Neuronal stem cell (in vitro differentiated cells): ENCODE measurements around the gene FSD1.

Experiments used
- DNase-seq: peaks from one replicate; pipeline ENCODE4 v3.0.0-alpha.2; 2013; ENCODE audit warnings: low spot score
- H2AFZ ChIP-seq: one replicate; pipeline ENCODE4 v1.6.1; 2013; ENCODE audit warnings: mild to moderate bottlenecking, low read length, inconsistent platforms
- H2AK5ac ChIP-seq: 2 replicates; pipeline ENCODE4 v1.6.1; 2013; ENCODE audit warnings: low read depth, mild to moderate bottlenecking, inconsistent platforms, low read length, moderate library complexity, mixed read lengths
- H2BK120ac ChIP-seq: 2 replicates; pipeline ENCODE4 v1.6.1; 2013; ENCODE audit warnings: low read depth, mild to moderate bottlenecking, inconsistent platforms, low read length, moderate library complexity, mixed read lengths
- H2BK12ac ChIP-seq: one replicate; pipeline ENCODE4 v1.6.1; 2013; ENCODE audit warnings: low read length, inconsistent platforms
- H2BK15ac ChIP-seq: 2 replicates; pipeline ENCODE4 v1.6.1; 2013; ENCODE audit warnings: mild to moderate bottlenecking, low read length, inconsistent platforms, mixed read lengths
- H2BK5ac ChIP-seq: one replicate; pipeline ENCODE4 v1.6.1; 2013; ENCODE audit warnings: inconsistent platforms, mild to moderate bottlenecking, low read length, moderate library complexity
- H3K14ac ChIP-seq: one replicate; pipeline ENCODE4 v1.6.1; 2013; ENCODE audit warnings: low read length, inconsistent platforms
- H3K18ac ChIP-seq: 2 replicates; pipeline ENCODE4 v1.6.1; 2013; ENCODE audit warnings: low read length, inconsistent platforms
- H3K23ac ChIP-seq: 2 replicates; pipeline ENCODE4 v1.6.1; 2013; ENCODE audit warnings: low read depth, mild to moderate bottlenecking, mixed read lengths, low read length, inconsistent platforms; ENCODE audit not compliant: poor library complexity
- H3K27ac ChIP-seq: replicated peaks from 3 replicates; pipeline ENCODE4 v1.5.1; 2013; ENCODE audit warnings: low read length, inconsistent platforms
- H3K27me3 ChIP-seq, 3 experiments: 2 replicates each; pipeline ENCODE4 v1.6.1; 2013; ENCODE audit warnings: low read length in 3 of 3, mild to moderate bottlenecking in 2 of 3, inconsistent platforms in 1 of 3, low read depth in 1 of 3, mixed read lengths in 1 of 3, moderate library complexity in 1 of 3; ENCODE audit not compliant: control insufficient read depth in 3 of 3, insufficient read depth in 3 of 3
- H3K36me3 ChIP-seq, 2 donors: replicated peaks in 1 of 2; 2 replicates each; pipeline ENCODE4 v1.6.1; 2013; ENCODE audit warnings: low read length in 2 of 2; ENCODE audit not compliant: control insufficient read depth in 2 of 2, insufficient read depth in 2 of 2
- H3K4ac ChIP-seq: 2 replicates; pipeline ENCODE4 v1.6.1; 2013; ENCODE audit warnings: inconsistent platforms, mild to moderate bottlenecking, low read length, moderate library complexity
- H3K4me1 ChIP-seq, 2 donors: 1 replicate in 1 of 2; 2 replicates in 1 of 2; pipeline ENCODE4 v1.6.1; 2013; ENCODE audit warnings: low read length in 2 of 2, low read depth in 1 of 2; ENCODE audit not compliant: control insufficient read depth in 2 of 2, insufficient read depth in 1 of 2
- H3K4me2 ChIP-seq: one replicate; pipeline ENCODE4 v1.6.1; 2013; ENCODE audit warnings: mild to moderate bottlenecking, low read length, inconsistent platforms; ENCODE audit not compliant: insufficient read depth, poor library complexity, severe bottlenecking
- H3K4me3 ChIP-seq, 2 donors: 2 replicates each; pipeline ENCODE4 v1.5.1; 2013; ENCODE audit warnings: low read length in 2 of 2, mild to moderate bottlenecking in 2 of 2, inconsistent platforms in 1 of 2, moderate library complexity in 1 of 2
- H3K79me1 ChIP-seq: one replicate; pipeline ENCODE4 v1.6.1; 2013; ENCODE audit warnings: low read depth, mild to moderate bottlenecking, inconsistent platforms, low read length, moderate library complexity
- H3K9ac ChIP-seq: one replicate; pipeline ENCODE4 v1.6.1; 2013; ENCODE audit warnings: mild to moderate bottlenecking, low read depth, low read length, inconsistent platforms; ENCODE audit not compliant: poor library complexity
- H3K9me3 ChIP-seq, 2 donors: replicated peaks in 1 of 2; 2 replicates each; pipeline versions ENCODE3 to v1.6.1; 2013; ENCODE audit warnings: low read length in 2 of 2, mild to moderate bottlenecking in 2 of 2, inconsistent platforms in 1 of 2, low read depth in 1 of 2, mixed read lengths in 1 of 2, moderate library complexity in 1 of 2; ENCODE audit not compliant: control insufficient read depth in 2 of 2, insufficient read depth in 1 of 2
- H4K8ac ChIP-seq: one replicate; pipeline ENCODE4 v1.6.1; 2013; ENCODE audit warnings: low read depth, mild to moderate bottlenecking, inconsistent platforms, low read length, moderate library complexity
- H4K91ac ChIP-seq: one replicate; pipeline ENCODE4 v1.6.1; 2013; ENCODE audit warnings: low read length, low read depth, mild to moderate bottlenecking, inconsistent platforms; ENCODE audit not compliant: poor library complexity
- WGBS, 2 donors: extraction: QIAGEN DNeasy Blood & Tissue Kit; methylation state at CpG; one replicate each; pipeline ENCODE4 v1.1.7; 2013; ENCODE audit warnings: missing lambda C conversion rate in 2 of 2, mixed read lengths in 1 of 2; ENCODE audit not compliant: insufficient read length in 2 of 2, insufficient replicate concordance in 1 of 2; ENCODE audit errors: extremely low coverage in 2 of 2; 5-methylcytosine and 5-hydroxymethylcytosine counted together

The FSD1 gene

GRCh38 chr19:4363571-4364304, 59.3 kb downstream of the FSD1 start:
- H2AK5ac ChIP-seq = no peak overlapping the region
- H3K4me1 ChIP-seq = peaks cover 0 to 7% of the 10 kb centered on the region in 2 donors
- no peak overlapping the region for H2BK120ac ChIP-seq
- H2BK5ac ChIP-seq = peak overlapping the region; percentile 66
- H2AFZ ChIP-seq = no peak overlapping the region
- peak overlapping the region; percentile 4 for H3K23ac ChIP-seq
- H2BK12ac ChIP-seq = no peak overlapping the region
- peaks cover 56 to 90% of the 10 kb centered on the region in 2 donors for H3K36me3 ChIP-seq
- H3K4me2 ChIP-seq = no peak overlapping the region
- DNase-seq = no peak
- WGBS, 2 donors = no CpG with 5 or more reads among the region's 26 CpGs
- no peak overlapping the region for H2BK15ac ChIP-seq
- no peaks in the 10 kb centered on the region for H3K27me3 ChIP-seq
- peak overlapping the region; percentile 7 for H3K9ac ChIP-seq
- H3K18ac ChIP-seq = no peak overlapping the region
- peaks cover 31% of the 10 kb centered on the region for H3K79me1 ChIP-seq
- no peak overlapping the region for H3K4ac ChIP-seq
- H4K8ac ChIP-seq = no peak overlapping the region
- no peak overlapping the region for H3K14ac ChIP-seq
- H3K9me3 ChIP-seq = no peaks in the 10 kb centered on the region
- no peak overlapping the region for H3K27ac ChIP-seq
- no peak overlapping the region for H3K4me3 ChIP-seq
- H4K91ac ChIP-seq = no peak overlapping the region

DNA sequence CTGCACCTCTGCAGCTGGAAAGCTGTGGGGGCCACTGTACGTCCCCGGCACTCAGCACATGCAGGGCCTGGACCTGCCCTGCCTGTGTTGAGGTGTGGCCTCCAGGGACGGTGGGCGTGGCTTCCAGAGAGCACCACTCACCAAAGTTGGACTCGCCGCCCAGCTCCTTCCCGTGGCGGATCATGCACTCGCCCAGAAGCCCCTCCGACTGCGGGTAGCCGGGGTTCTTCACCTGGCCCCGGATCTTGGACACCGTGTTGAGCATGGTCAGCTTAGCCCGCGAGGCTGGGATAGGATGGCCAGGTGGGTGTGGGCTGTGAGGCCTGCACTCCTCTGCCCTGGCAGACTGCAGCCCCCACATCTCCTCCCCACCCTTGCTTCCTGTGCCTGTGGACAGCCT, 60.9 kb downstream of the FSD1 start:
- no peak overlapping the region for H2AFZ ChIP-seq
- peak overlapping the region; percentile 53 for H2BK5ac ChIP-seq
- H3K14ac ChIP-seq = no peak overlapping the region
- H3K4ac ChIP-seq = no peak overlapping the region
- no peak for DNase-seq
- H3K79me1 ChIP-seq = peaks cover 38% of the 10 kb centered on the region
- no peaks in the 10 kb centered on the region for H3K27me3 ChIP-seq
- H3K4me2 ChIP-seq = no peak overlapping the region
- no peaks in the 10 kb centered on the region for H3K9me3 ChIP-seq
- no peak overlapping the region for H2BK15ac ChIP-seq
- WGBS, 2 donors = no CpG with 5 or more reads among the region's 16 CpGs
- peak overlapping the region; percentile 14 for H2AK5ac ChIP-seq
- no peak overlapping the region for H4K91ac ChIP-seq
- H3K36me3 ChIP-seq = peaks cover 45 to 74% of the 10 kb centered on the region in 2 donors
- no peak overlapping the region for H3K27ac ChIP-seq
- H3K4me1 ChIP-seq = peaks cover 8 to 19% of the 10 kb centered on the region in 2 donors
- peak overlapping the region; percentile 63 for H3K9ac ChIP-seq
- H3K23ac ChIP-seq = peak overlapping the region; percentile 89
- no peak overlapping the region for H3K4me3 ChIP-seq
- H2BK12ac ChIP-seq = no peak overlapping the region
- H2BK120ac ChIP-seq = no peak overlapping the region
- H4K8ac ChIP-seq = no peak overlapping the region
- peak overlapping the region; percentile 64 for H3K18ac ChIP-seq

GRCh38 chr19:4365791-4366665, 61.6 kb downstream of the FSD1 start:
- no peaks in the 10 kb centered on the region for H3K27me3 ChIP-seq
- no peak overlapping the region for H3K27ac ChIP-seq
- H3K9ac ChIP-seq = peak overlapping the region; percentile 63
- peak overlapping the region; percentile 64 for H3K18ac ChIP-seq
- no CpG with 5 or more reads among the region's 19 CpGs for WGBS, 2 donors
- peaks cover 45 to 67% of the 10 kb centered on the region in 2 donors for H3K36me3 ChIP-seq
- DNase-seq = no peak
- H3K4me1 ChIP-seq = peaks cover 8 to 19% of the 10 kb centered on the region in 2 donors
- H2AFZ ChIP-seq = no peak overlapping the region
- no peak overlapping the region for H4K91ac ChIP-seq
- H3K79me1 ChIP-seq = peaks cover 38% of the 10 kb centered on the region
- H3K14ac ChIP-seq = no peak overlapping the region
- H2BK15ac ChIP-seq = no peak overlapping the region
- H3K4ac ChIP-seq = no peak overlapping the region
- H4K8ac ChIP-seq = no peak overlapping the region
- peak overlapping the region; percentile 53 for H2BK5ac ChIP-seq
- peak overlapping the region; percentile 4 for H3K23ac ChIP-seq
- H3K9me3 ChIP-seq = no peaks in the 10 kb centered on the region
- H2BK120ac ChIP-seq = no peak overlapping the region
- H2BK12ac ChIP-seq = no peak overlapping the region
- H2AK5ac ChIP-seq = peak overlapping the region; percentile 14
- no peak overlapping the region for H3K4me3 ChIP-seq
- H3K4me2 ChIP-seq = no peak overlapping the region
